Glutamatergic neuron (in vitro differentiated cells): Measurements from ENCODE around the gene SLC6A17. TPM values are rescaled to one million over a fixed set of nuclear protein-coding genes. Genes with fewer than 3 reads are reported as not detected.
A peak's percentile ranks its signal among the peaks of the same experiment; 100 is the strongest.

Source experiments
- DNase-seq: peaks from one replicate; pipeline ENCODE4 v3.0.0; 2022
- H3K27ac Mint-ChIP-seq: one replicate; pipeline ENCODE4 v1.8.0; 2020; ENCODE audit warnings: mild to moderate bottlenecking, mixed read lengths, inconsistent platforms; ENCODE audit not compliant: unreplicated experiment
- H3K27me3 Mint-ChIP-seq: one replicate; pipeline ENCODE4 v1.8.0; 2020; ENCODE audit warnings: mild to moderate bottlenecking, moderate library complexity, mixed read lengths, inconsistent platforms; ENCODE audit not compliant: unreplicated experiment
- H3K36me3 Mint-ChIP-seq: one replicate; pipeline ENCODE4 v1.8.0; 2020; ENCODE audit warnings: mild to moderate bottlenecking, mixed read lengths, inconsistent platforms; ENCODE audit not compliant: unreplicated experiment
- H3K4me1 Mint-ChIP-seq: one replicate; pipeline ENCODE4 v1.8.0; 2020; ENCODE audit warnings: mild to moderate bottlenecking, low read depth, mixed read lengths, inconsistent platforms; ENCODE audit not compliant: unreplicated experiment
- H3K4me3 Mint-ChIP-seq: one replicate; pipeline ENCODE4 v1.8.0; 2020; ENCODE audit warnings: mild to moderate bottlenecking, mixed read lengths, inconsistent platforms; ENCODE audit not compliant: unreplicated experiment
- H3K9me3 Mint-ChIP-seq: one replicate; pipeline ENCODE4 v1.8.0; 2020; ENCODE audit warnings: mild to moderate bottlenecking, moderate library complexity, mixed read lengths, inconsistent platforms; ENCODE audit not compliant: unreplicated experiment
- total RNA-seq: library from RNA; stranded (reverse); fragmentation: NEBNext Ultra II Directional; extraction: Animal tissue kit (Norgen Biotek cat#: 25700); gene quantifications from one replicate; pipeline ENCODE4 v1.2.1, GENCODE V29; 2021; ENCODE audit not compliant: unreplicated experiment
- TF ChIP-seq, protein P1 (sequence below): fragments of 200-600 bp; sonication (generic); IDR thresholded peaks from one replicate; pipeline ENCODE4 v1.5.0; 2021; ENCODE audit not compliant: partially characterized antibody, unreplicated experiment

SLC6A17 gene
- total RNA-seq, 1 donor from 2014 or later = 6.4 TPM

DNA sequence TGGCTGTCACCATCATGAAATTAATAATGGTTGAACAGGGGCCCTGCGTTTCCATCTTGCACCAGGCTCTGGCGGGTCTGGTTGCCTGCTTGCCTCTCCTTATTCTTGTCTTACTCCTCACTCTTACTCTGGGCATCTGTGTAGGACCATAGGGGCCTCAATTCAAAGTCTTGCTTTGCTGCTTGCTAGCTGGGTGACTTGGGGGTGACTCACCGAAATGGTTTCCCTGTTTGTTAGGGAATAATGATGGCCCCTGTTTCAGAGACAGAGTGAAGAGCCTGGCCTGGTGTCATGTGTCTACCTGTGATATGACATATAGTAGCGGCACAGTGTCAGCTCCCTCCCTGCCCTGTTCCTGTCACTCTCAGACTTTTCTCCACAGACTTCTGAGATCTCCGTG is 84.4 kb downstream of the SLC6A17 start:
- Mint-ChIP-seq H3K27me3 (peaks cover 19% of the 10 kb centered on the region), H3K9me3 (peaks cover 19% of the 10 kb centered on the region), H3K4me1 (peaks cover 42% of the 10 kb centered on the region), H3K27ac (peak overlapping the region; percentile 62), H3K4me3 (no peak overlapping the region), H3K36me3 (peaks cover 10% of the 10 kb centered on the region)
- no peak for DNase-seq
- TF ChIP-seq, protein P1, sequence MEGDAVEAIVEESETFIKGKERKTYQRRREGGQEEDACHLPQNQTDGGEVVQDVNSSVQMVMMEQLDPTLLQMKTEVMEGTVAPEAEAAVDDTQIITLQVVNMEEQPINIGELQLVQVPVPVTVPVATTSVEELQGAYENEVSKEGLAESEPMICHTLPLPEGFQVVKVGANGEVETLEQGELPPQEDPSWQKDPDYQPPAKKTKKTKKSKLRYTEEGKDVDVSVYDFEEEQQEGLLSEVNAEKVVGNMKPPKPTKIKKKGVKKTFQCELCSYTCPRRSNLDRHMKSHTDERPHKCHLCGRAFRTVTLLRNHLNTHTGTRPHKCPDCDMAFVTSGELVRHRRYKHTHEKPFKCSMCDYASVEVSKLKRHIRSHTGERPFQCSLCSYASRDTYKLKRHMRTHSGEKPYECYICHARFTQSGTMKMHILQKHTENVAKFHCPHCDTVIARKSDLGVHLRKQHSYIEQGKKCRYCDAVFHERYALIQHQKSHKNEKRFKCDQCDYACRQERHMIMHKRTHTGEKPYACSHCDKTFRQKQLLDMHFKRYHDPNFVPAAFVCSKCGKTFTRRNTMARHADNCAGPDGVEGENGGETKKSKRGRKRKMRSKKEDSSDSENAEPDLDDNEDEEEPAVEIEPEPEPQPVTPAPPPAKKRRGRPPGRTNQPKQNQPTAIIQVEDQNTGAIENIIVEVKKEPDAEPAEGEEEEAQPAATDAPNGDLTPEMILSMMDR = no peak

DNA sequence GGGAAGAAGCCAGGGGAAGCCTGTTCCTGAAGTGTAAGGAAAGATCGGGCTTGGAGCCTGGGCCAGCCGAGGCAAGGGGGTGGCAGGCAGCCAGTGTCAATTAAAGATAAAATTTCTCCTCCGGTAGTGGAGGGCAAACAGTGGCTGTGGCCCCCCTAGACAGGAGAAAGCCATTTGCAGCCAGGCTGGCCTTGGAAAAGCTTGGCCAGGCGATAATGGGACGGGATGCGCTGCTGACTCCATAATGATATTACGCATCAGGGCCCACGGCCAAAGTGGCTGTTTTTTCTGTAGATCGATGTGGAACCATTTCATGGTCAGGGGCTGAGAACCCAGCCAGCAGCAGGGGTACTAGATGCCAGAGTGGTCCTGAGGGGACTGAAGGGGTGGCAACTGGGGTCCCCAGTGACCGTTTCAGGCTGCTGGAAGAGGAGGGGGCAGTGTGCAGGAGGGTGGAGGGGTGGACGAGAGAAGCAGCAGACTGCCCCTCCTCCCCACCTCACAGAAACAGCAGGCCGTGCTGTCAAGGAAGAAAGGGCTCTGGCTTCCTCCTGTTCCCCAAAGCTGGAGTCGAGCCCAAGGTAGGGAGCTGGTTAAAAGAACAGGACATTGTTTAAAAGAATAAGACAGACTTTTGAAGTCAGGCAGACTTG is 85.0 kb downstream of the SLC6A17 start:
- Mint-ChIP-seq H3K4me3 (no peak overlapping the region), H3K4me1 (peaks cover 46% of the 10 kb centered on the region), H3K36me3 (peaks cover 10% of the 10 kb centered on the region), H3K27me3 (peaks cover 15% of the 10 kb centered on the region), H3K27ac (peak overlapping the region; percentile 38), H3K9me3 (peaks cover 21% of the 10 kb centered on the region)
- DNase-seq = no peak
- TF ChIP-seq, protein P1 = no peak

DNA sequence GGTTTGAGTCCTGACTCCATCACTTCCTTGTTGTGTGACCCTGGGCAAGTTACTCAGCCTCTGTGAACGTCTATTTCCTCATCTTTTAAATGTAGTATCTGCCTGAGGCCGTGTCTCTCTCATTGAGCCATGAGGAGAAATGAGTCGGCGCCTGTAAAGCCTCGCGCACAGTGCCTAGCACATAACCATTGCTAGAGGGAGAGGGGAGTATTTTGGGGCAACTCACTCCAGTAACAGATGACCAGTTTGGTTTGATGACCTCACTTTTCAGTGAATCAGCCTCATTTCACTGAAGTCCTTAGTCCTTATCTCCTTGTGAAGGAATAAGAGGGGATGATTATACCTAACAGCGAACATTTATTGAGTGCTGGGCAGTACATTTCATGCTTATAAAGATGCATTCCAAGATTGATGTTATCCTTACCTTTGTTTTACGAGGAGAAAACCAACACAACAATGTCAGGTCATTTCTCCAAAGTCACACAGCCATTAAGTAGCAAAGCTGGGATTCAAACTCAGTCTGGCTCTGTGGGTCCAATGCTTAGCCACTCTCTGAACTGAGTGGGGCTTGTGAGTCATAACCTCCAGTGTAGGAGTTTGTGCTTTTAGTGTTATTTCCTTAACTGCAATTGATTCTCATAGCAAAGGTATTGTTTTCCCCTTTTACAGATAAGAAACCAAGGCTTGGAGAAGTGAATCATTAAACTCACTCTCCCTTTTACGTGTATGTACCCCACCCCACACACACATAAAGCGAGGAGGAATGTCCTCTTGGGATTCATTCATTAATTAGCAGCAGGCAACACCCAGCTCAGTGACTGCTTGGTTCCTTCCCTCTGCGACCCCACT is 85.8 kb downstream of the SLC6A17 start:
- TF ChIP-seq, protein P1 = no peak
- Mint-ChIP-seq H3K36me3 (peaks cover 10% of the 10 kb centered on the region), H3K4me1 (peaks cover 47% of the 10 kb centered on the region), H3K27ac (peak overlapping the region; percentile 38), H3K27me3 (peaks cover 16% of the 10 kb centered on the region), H3K4me3 (peak overlapping the region; percentile 42), H3K9me3 (peaks cover 21% of the 10 kb centered on the region)
- DNase-seq = no peak

DNA sequence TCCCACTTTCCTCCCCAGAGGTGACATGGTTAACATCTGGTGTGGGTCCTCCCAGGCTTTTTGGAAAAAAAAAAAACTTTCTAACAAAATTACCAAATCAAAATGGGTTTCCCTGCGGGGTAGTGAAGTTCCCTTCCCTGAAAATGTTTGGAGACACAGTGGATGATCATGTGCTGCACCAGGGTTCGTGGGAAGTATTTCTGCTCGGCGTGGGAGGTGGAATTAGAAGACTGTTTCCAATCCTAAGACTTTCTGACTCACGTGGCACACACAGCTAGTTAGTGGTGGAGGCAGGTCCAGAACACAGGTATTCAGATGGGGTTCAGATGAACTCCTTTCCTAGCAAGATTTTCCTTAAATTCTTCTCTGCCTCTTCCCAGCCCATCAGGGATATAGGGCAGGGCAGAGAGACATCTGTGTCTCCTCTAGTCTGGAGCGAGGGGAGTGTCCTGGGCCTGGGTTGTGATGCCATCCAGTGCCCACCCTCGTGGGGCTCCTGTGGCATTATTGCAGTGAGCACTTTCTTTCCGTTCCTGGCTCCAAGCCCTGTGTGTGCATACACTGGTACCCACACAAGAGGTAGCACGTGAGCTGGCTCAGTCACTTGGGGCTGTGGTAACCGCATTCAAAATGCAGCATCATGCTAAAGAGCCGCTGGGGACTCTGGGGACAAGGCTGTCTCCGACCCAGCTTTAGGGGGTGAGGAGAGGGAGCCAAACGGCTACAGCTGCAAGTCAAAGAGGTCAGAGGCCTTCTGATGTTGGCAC is 87.3 kb downstream of the SLC6A17 start:
- H3K4me3 Mint-ChIP-seq = no peak overlapping the region
- TF ChIP-seq, protein P1 = no peak
- H3K27ac Mint-ChIP-seq = no peak overlapping the region
- H3K36me3 Mint-ChIP-seq = peaks cover 9% of the 10 kb centered on the region
- peaks cover 23% of the 10 kb centered on the region for H3K27me3 Mint-ChIP-seq
- peaks cover 22% of the 10 kb centered on the region for H3K9me3 Mint-ChIP-seq
- DNase-seq = peak; percentile 55
- peaks cover 53% of the 10 kb centered on the region for H3K4me1 Mint-ChIP-seq
